ENCODE data around the gene CFL1. TPM values are rescaled to one million over a fixed set of nuclear protein-coding genes. Genes with fewer than 3 reads are reported as not detected.

Gene CFL1
- total and polyA plus RNA-seq, 10 of the 15 experiments (the other 5 are each of a cell fraction or from before 2014, with no cell fraction given): 164 to 2,994 (median 1,500) TPM

- Histone ChIP-seq H3K4me2 (ENCODE audit: control insufficient read depth, insufficient read depth) (no peak overlapping the region), H4K20me1 (ENCODE audit: control insufficient read depth, insufficient read depth) (no peaks in the 10 kb centered on the region), H3K27ac (ENCODE audit: control insufficient read depth, insufficient read depth) (no peak overlapping the region), H3K9ac (ENCODE audit: control insufficient read depth, insufficient read depth, low read length) (no peak overlapping the region), H3K36me3 (ENCODE audit: control insufficient read depth in 2 of 2, insufficient read depth in 2 of 2, low read length in 1 of 2) (peaks cover 4 to 5% of the 10 kb centered on the region in 2 experiments; a peak in 3 of 4 replicates), H3K9me3 (replicated peaks; ENCODE audit: control insufficient read depth, insufficient read depth, low read length) (no peaks in the 10 kb centered on the region), H3K4me3 (no peak overlapping the region), H3K79me2 (ENCODE audit: control insufficient read depth, insufficient read depth, low read length) (no peaks in the 10 kb centered on the region), H2AFZ (ENCODE audit: control insufficient read depth, low read depth, low read length) (no peak overlapping the region), H3K4me1 (ENCODE audit: control insufficient read depth, insufficient read depth, low read length) (peaks cover 11% of the 10 kb centered on the region), H3K27me3 (replicated peaks in 1 of 2; ENCODE audit: control insufficient read depth in 2 of 2, insufficient read depth in 2 of 2, low read length in 1 of 2) (no peaks in the 10 kb centered on the region)
- ChIA-PET CTCF (interaction anchor here (1.8 to 4.5 kb wide), 4 partner anchors 12 to 19 kb away, joined by 7 to 41 read pairs (median 15); partner anchors contain the start of genes CCDC85B, CFL1, FIBP and MUS81), SMC1A (ENCODE audit: uncharacterized antibody, unreplicated experiment) (interaction anchor here (1.4 to 1.5 kb wide), 2 partner anchors 12 to 18 kb away, joined by 4 to 6 read pairs; partner anchors contain the start of genes CCDC85B and MUS81), POLR2A (interaction anchor here (0.5 to 4.5 kb wide), 5 partner anchors 11 to 199 kb away, joined by 3 to 44 read pairs (median 4); partner anchors contain the start of genes CCDC85B, FIBP and MUS81), RAD21 (ENCODE audit: unreplicated experiment) (interaction anchor here (0.6 to 1.3 kb wide), 3 partner anchors 12 to 117 kb away, joined by 3 to 5 read pairs (median 3); partner anchors contain the start of gene MUS81)
- in situ Hi-C loops (cut with MboI) (loop anchor here (25.0 kb wide), 1 partner anchor 1635 kb away; the partner anchor contains the start of genes DNAJC4, FKBP2, NUDT22 and PPP1R14B), intact Hi-C loops (cut with micrococcal nuclease; ENCODE audit: unreplicated experiment) (no loop called here)
- FAIRE-seq (no peak), DNase-seq (ENCODE audit: low read depth, low spot score) (no peak), ATAC-seq (no peak)
- BruUV-seq (replicated peaks): no TSS peak
- WGBS (ENCODE audit: insufficient coverage, insufficient replicate concordance, low lambda C conversion rate, missing lambda C conversion rate): 70% methylated on average over 23 of the region's 26 CpGs
- no peak for TF ChIP-seq BACH1 (IDR thresholded peaks at IDR 0.05; ENCODE audit: borderline replicate concordance)
- TF ChIP-seq BCL11A (IDR thresholded peaks at IDR 0.05; ENCODE audit: low read depth, low read length): no peak
- TF ChIP-seq ZBTB33 (IDR thresholded peaks at IDR 0.05): no peak
- TF ChIP-seq REST (IDR thresholded peaks at IDR 0.05; ENCODE audit: low read depth, low read length): no peak
- TF ChIP-seq NFYB (IDR thresholded peaks at IDR 0.05; ENCODE audit: insufficient read depth, low read depth, low read length): no peak
- no peak for TF ChIP-seq SREBF2 (IDR thresholded peaks at IDR 0.05; ENCODE audit: low read length)
- TF ChIP-seq GABPA (IDR thresholded peaks at IDR 0.05; ENCODE audit: low read depth): no peak
- no peak for TF ChIP-seq IKZF2 (IDR thresholded peaks at IDR 0.05)
- TF ChIP-seq ZNF622 (IDR thresholded peaks at IDR 0.05): no peak
- no peak for TF ChIP-seq CHD1 (IDR thresholded peaks at IDR 0.05; ENCODE audit: low read depth, low read length)
- TF ChIP-seq ZNF384 (IDR thresholded peaks at IDR 0.05; ENCODE audit: borderline replicate concordance, low read depth, low read length): no peak
These were observed 14.0 kb upstream of the CFL1 start for GRCh38 chr11:65871811-65872548.

Data from GM12878 (cell line).